Astrocyte (in vitro differentiated cells and primary cell): ENCODE data around the gene ARVCF. TPM values are rescaled to one million over a fixed set of nuclear protein-coding genes. Genes with fewer than 3 reads are reported as not detected.

Experiments used
- DNase-seq: peaks from one replicate; pipeline ENCODE4 v3.0.0-alpha.2; 2010; ENCODE audit warnings: low read depth
- FAIRE-seq: peaks from 2 replicates; lab custom pipeline; 2011; peaks lifted over from hg19 to GRCh38; lab: Jason Lieb, UNC
- H2AFZ ChIP-seq: 2 replicates; pipeline ENCODE4 v1.6.0; 2012; ENCODE audit warnings: low read depth, low read length, inconsistent platforms
- H3K27ac ChIP-seq: 2 replicates; pipeline ENCODE4 v1.5.1; 2011; ENCODE audit warnings: low read depth, low read length, inconsistent platforms
- H3K27me3 ChIP-seq: 2 replicates; pipeline ENCODE4 v1.6.0; 2011; ENCODE audit warnings: low read length, inconsistent platforms; ENCODE audit not compliant: insufficient read depth
- H3K36me3 ChIP-seq: 2 replicates; pipeline ENCODE4 v1.5.1; 2011; ENCODE audit warnings: low read length, inconsistent platforms; ENCODE audit not compliant: insufficient read depth
- H3K4me1 ChIP-seq: 2 replicates; pipeline ENCODE4 v1.5.1; 2011; ENCODE audit warnings: low read length, inconsistent platforms; ENCODE audit not compliant: insufficient read depth
- H3K4me2 ChIP-seq: 2 replicates; pipeline ENCODE4 v1.6.0; 2012; ENCODE audit warnings: low read length, inconsistent platforms
- H3K4me3 ChIP-seq: 2 replicates; pipeline ENCODE4 v1.5.1; 2011; ENCODE audit warnings: low read depth, mild to moderate bottlenecking, low read length, inconsistent platforms; ENCODE audit not compliant: insufficient read depth
- H3K79me2 ChIP-seq: 2 replicates; pipeline ENCODE4 v1.6.0; 2012; ENCODE audit warnings: mild to moderate bottlenecking, low read length, inconsistent platforms; ENCODE audit not compliant: insufficient read depth
- H3K9ac ChIP-seq: 2 replicates; pipeline ENCODE4 v1.6.0; 2012; ENCODE audit warnings: mild to moderate bottlenecking, low read length, inconsistent platforms
- H3K9me3 ChIP-seq: 2 replicates; pipeline ENCODE4 v1.5.1; 2012; ENCODE audit warnings: low read depth, mild to moderate bottlenecking, low read length, inconsistent platforms; ENCODE audit not compliant: insufficient read depth
- H4K20me1 ChIP-seq: 2 replicates; pipeline ENCODE4 v1.6.0; 2012; ENCODE audit warnings: low read length, inconsistent platforms; ENCODE audit not compliant: insufficient read depth
- H3K27ac Mint-ChIP-seq: one replicate; pipeline ENCODE4 v1.8.0; 2021; ENCODE audit warnings: mild to moderate bottlenecking, mixed read lengths; ENCODE audit not compliant: unreplicated experiment
- H3K27me3 Mint-ChIP-seq: one replicate; pipeline ENCODE4 v1.8.0; 2021; ENCODE audit warnings: low read depth, mixed read lengths; ENCODE audit not compliant: unreplicated experiment
- H3K36me3 Mint-ChIP-seq: one replicate; pipeline ENCODE4 v1.8.0; 2021; ENCODE audit warnings: low read depth, mixed read lengths; ENCODE audit not compliant: unreplicated experiment
- H3K4me1 Mint-ChIP-seq: one replicate; pipeline ENCODE4 v1.8.0; 2021; ENCODE audit warnings: low read depth, mixed read lengths; ENCODE audit not compliant: unreplicated experiment
- H3K4me3 Mint-ChIP-seq: one replicate; pipeline ENCODE4 v1.8.0; 2021; ENCODE audit warnings: mild to moderate bottlenecking, moderate library complexity, mixed read lengths; ENCODE audit not compliant: unreplicated experiment
- H3K9me3 Mint-ChIP-seq: one replicate; pipeline ENCODE4 v1.8.0; 2021; ENCODE audit warnings: mild to moderate bottlenecking, mixed read lengths; ENCODE audit not compliant: unreplicated experiment
- EZH2 ChIP-seq: IDR thresholded peaks from 2 replicates; pipeline ENCODE4 v1.6.1; 2012; ENCODE audit warnings: mild to moderate bottlenecking, low read length, inconsistent platforms; ENCODE audit not compliant: insufficient read depth
- total RNA-seq: library from RNA; stranded (reverse); gene quantifications from 2 replicates; pipeline ENCODE4 v1.2.1, GENCODE V29; 2021
- TF ChIP-seq, protein P1 (sequence below): IDR thresholded peaks from 2 replicates; pipeline ENCODE4 v1.5.1; 2011; ENCODE audit warnings: low read depth, mild to moderate bottlenecking, inconsistent platforms, low read length, moderate library complexity; ENCODE audit not compliant: insufficient read depth

ARVCF gene
- total RNA-seq, 1 donor from 2014 or later, result 17.9 TPM

DNA sequence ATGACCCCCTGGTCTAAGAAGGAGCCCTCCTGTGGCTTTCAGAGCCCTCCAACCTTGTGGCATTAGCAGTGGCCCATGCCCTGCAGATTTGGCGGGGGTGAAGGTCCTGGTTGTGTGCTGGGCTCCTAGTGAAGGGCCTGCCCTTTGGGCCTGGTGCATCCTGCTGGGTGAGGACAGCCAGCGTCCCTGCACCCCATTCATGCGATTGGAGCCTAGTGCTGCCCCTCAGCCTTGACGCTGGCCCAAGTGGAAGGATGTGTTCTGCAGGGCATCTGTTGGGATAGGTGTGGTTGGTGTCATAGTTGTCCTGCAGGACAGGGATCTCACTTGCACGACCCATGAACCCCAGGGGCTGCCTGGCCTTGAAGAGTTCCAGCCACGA is 35.3 kb upstream of the ARVCF start:
- DNase-seq, result no peak
- no peak for TF ChIP-seq EZH2
- TF ChIP-seq, protein P1, sequence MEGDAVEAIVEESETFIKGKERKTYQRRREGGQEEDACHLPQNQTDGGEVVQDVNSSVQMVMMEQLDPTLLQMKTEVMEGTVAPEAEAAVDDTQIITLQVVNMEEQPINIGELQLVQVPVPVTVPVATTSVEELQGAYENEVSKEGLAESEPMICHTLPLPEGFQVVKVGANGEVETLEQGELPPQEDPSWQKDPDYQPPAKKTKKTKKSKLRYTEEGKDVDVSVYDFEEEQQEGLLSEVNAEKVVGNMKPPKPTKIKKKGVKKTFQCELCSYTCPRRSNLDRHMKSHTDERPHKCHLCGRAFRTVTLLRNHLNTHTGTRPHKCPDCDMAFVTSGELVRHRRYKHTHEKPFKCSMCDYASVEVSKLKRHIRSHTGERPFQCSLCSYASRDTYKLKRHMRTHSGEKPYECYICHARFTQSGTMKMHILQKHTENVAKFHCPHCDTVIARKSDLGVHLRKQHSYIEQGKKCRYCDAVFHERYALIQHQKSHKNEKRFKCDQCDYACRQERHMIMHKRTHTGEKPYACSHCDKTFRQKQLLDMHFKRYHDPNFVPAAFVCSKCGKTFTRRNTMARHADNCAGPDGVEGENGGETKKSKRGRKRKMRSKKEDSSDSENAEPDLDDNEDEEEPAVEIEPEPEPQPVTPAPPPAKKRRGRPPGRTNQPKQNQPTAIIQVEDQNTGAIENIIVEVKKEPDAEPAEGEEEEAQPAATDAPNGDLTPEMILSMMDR, result no peak
- H3K27me3 Mint-ChIP-seq, result no peaks in the 10 kb centered on the region
- Histone ChIP-seq H3K9me3 (no peaks in the 10 kb centered on the region), H2AFZ (no peak overlapping the region), H3K9ac (no peak overlapping the region), H4K20me1 (no peaks in the 10 kb centered on the region), H3K4me2 (no peak overlapping the region), H3K4me1 (no peaks in the 10 kb centered on the region), H3K27me3 (no peaks in the 10 kb centered on the region), H3K36me3 (peaks cover under 1% of the 10 kb centered on the region), H3K27ac (no peak overlapping the region), H3K4me3 (no peak overlapping the region), H3K79me2 (no peaks in the 10 kb centered on the region)
- peaks cover 29% of the 10 kb centered on the region for H3K36me3 Mint-ChIP-seq
- no peak overlapping the region for H3K4me3 Mint-ChIP-seq
- no peak for FAIRE-seq
- peaks cover 2% of the 10 kb centered on the region for H3K9me3 Mint-ChIP-seq
- no peaks in the 10 kb centered on the region for H3K4me1 Mint-ChIP-seq
- no peak overlapping the region for H3K27ac Mint-ChIP-seq

DNA sequence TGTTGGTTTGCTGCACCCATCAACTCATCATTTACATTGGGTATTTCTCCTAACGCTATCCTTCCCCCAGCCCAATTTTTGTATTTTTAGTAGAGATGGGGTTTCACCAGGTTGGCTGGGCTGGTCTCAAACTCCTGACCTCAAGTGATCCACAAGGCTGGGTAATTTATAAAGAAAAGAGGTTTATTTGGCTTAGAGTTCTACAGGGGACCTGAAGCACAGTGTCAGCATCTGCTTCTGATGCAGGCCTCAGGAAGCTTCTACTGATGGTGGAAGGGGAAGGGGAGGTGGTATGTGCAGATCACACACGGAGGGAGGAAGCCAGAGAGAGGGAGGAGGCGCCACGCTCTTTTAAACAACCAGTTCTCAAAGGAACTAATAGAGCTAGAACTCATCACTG is 30.1 kb upstream of the ARVCF start:
- H3K79me2 ChIP-seq, result no peaks in the 10 kb centered on the region
- H3K4me1 ChIP-seq, result no peaks in the 10 kb centered on the region
- H3K4me3 ChIP-seq, result no peak overlapping the region
- H3K27ac ChIP-seq, result no peak overlapping the region
- Mint-ChIP-seq H3K27me3 (no peaks in the 10 kb centered on the region), H3K27ac (no peak overlapping the region), H3K4me3 (no peak overlapping the region), H3K4me1 (no peaks in the 10 kb centered on the region), H3K9me3 (peaks cover 2% of the 10 kb centered on the region), H3K36me3 (peaks cover 35% of the 10 kb centered on the region)
- peaks cover 5% of the 10 kb centered on the region for H4K20me1 ChIP-seq
- no peak overlapping the region for H2AFZ ChIP-seq
- DNase-seq (no peak), FAIRE-seq (no peak)
- H3K4me2 ChIP-seq, result no peak overlapping the region
- no peaks in the 10 kb centered on the region for H3K9me3 ChIP-seq
- TF ChIP-seq, protein P1, result no peak
- TF ChIP-seq EZH2, result no peak
- peaks cover 3% of the 10 kb centered on the region for H3K36me3 ChIP-seq
- H3K9ac ChIP-seq, result no peak overlapping the region
- H3K27me3 ChIP-seq, result no peaks in the 10 kb centered on the region

DNA sequence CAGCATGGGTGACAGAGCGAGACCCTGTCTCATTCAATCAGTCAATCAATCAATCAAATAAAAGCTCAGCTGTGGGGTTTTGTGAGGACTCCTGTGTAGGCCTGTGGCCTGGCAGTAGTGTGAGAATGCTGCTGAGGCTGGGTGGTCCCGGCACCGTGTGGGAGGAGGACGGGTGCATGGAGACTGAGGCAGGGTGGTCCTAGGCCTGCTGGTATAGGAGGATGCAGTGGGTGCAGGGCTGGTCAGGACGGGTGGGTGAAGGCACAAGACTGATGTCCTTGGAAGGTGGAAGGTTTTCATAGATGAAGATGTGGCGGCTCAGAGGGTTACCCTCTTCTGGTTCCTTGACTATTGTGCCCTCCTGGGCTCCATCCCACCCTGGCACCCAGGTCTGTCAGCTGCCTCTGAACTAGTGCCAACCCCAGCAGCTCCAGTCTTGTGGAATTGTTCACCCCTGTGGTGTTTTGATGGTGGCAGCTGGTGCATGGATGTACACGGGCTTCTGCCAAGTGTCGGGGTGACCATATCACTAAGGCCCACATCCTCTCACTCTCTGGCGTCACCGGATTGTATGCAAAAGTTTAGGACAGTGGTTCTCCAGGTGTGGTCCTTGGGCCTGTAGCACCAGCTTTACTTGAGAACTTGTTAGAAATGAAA is 28.0 kb upstream of the ARVCF start:
- TF ChIP-seq EZH2, result no peak
- TF ChIP-seq, protein P1, result no peak
- DNase-seq (no peak), FAIRE-seq (no peak)
- H3K36me3 ChIP-seq, result peaks cover 3% of the 10 kb centered on the region
- no peaks in the 10 kb centered on the region for H3K27me3 ChIP-seq
- H3K4me3 ChIP-seq, result no peak overlapping the region
- H3K9me3 ChIP-seq, result no peaks in the 10 kb centered on the region
- no peaks in the 10 kb centered on the region for H3K79me2 ChIP-seq
- Mint-ChIP-seq H3K4me1 (no peaks in the 10 kb centered on the region), H3K9me3 (peaks cover under 1% of the 10 kb centered on the region), H3K27me3 (no peaks in the 10 kb centered on the region), H3K27ac (no peak overlapping the region), H3K36me3 (peaks cover 40% of the 10 kb centered on the region), H3K4me3 (no peak overlapping the region)
- no peak overlapping the region for H3K9ac ChIP-seq
- H2AFZ ChIP-seq, result no peak overlapping the region
- H3K4me1 ChIP-seq, result no peaks in the 10 kb centered on the region
- H3K27ac ChIP-seq, result no peak overlapping the region
- H3K4me2 ChIP-seq, result no peak overlapping the region
- peaks cover 5% of the 10 kb centered on the region for H4K20me1 ChIP-seq
